ENCODE measurements around the gene RNLS.

GRCh38 chr10:88620441-88620840, 37.3 kb upstream of the RNLS start:
- TF ChIP-seq CTCF (conservative IDR thresholded peaks at IDR 0.05 in 1 of 2, IDR thresholded peaks at IDR 0.05 in 1 of 2; ENCODE audit: extremely low read depth in 1 of 2, insufficient read depth in 1 of 2, low read depth in 1 of 2, low read length in 2 of 2) (no peak), EZH2 (IDR thresholded peaks at IDR 0.05; ENCODE audit: borderline replicate concordance, low read length) (no peak)

Data from mammary epithelial cell (primary cell).